Osteoblast (primary cell): ENCODE measurements around the gene BCL11B. TPM values are rescaled to one million over a fixed set of nuclear protein-coding genes. Genes with fewer than 3 reads are reported as not detected.

Experiments used
- DNase-seq: peaks from one replicate; pipeline ENCODE4 v3.0.0; 2011; ENCODE audit warnings: low spot score, mixed read lengths; ENCODE audit not compliant: insufficient read length; ENCODE audit errors: missing footprints
- H2AFZ ChIP-seq: 2 replicates; pipeline ENCODE4 v1.6.0; 2011; ENCODE audit warnings: mild to moderate bottlenecking, low read length
- H3K27ac ChIP-seq: 2 replicates; pipeline ENCODE4 v1.5.1; 2011; ENCODE audit warnings: mild to moderate bottlenecking, low read depth, low read length, moderate library complexity
- H3K27me3 ChIP-seq: 2 replicates; pipeline ENCODE4 v1.6.0; 2012; ENCODE audit warnings: mild to moderate bottlenecking, control low read depth, inconsistent platforms, low read length, moderate library complexity; ENCODE audit not compliant: insufficient read depth
- H3K36me3 ChIP-seq: 2 replicates; pipeline ENCODE4 v1.5.1; 2011; ENCODE audit warnings: mild to moderate bottlenecking, low read length, control low read depth, moderate library complexity; ENCODE audit not compliant: insufficient read depth
- H3K4me1 ChIP-seq: 2 replicates; pipeline ENCODE4 v1.5.1; 2011; ENCODE audit warnings: mild to moderate bottlenecking, low read length, control low read depth, moderate library complexity; ENCODE audit not compliant: insufficient read depth
- H3K4me2 ChIP-seq: 2 replicates; pipeline ENCODE4 v1.6.0; 2011; ENCODE audit warnings: mild to moderate bottlenecking, low read length; ENCODE audit not compliant: insufficient read depth
- H3K4me3 ChIP-seq: fragments of 200-600 bp; sonication (generic); 3 replicates; pipeline ENCODE4 v1.5.1; 2012; ENCODE audit warnings: mild to moderate bottlenecking, low read length, inconsistent platforms; ENCODE audit not compliant: insufficient read depth
- H3K79me2 ChIP-seq: 2 replicates; pipeline ENCODE4 v1.6.0; 2012; ENCODE audit warnings: mild to moderate bottlenecking, low read length, control low read depth, inconsistent platforms; ENCODE audit not compliant: insufficient read depth
- H3K9me3 ChIP-seq: 2 replicates; pipeline ENCODE4 v1.5.1; 2011; ENCODE audit warnings: low read depth, low read length, control low read depth
- H4K20me1 ChIP-seq: 2 replicates; pipeline ENCODE4 v1.6.0; 2012; ENCODE audit warnings: mild to moderate bottlenecking, low read length, control low read depth; ENCODE audit not compliant: insufficient read depth
- total RNA-seq: library from RNA; depleted of rRNA; stranded (reverse); fragments of >200 nt; gene quantifications from 2 replicates; pipeline ENCODE4 v1.2.3, GENCODE V29; 2012
- TF ChIP-seq, protein P1 (sequence below): IDR thresholded peaks from 2 replicates; pipeline ENCODE4 v1.5.1; 2011; ENCODE audit warnings: mild to moderate bottlenecking, low read depth, low read length, moderate library complexity; ENCODE audit errors: extremely low read depth

BCL11B gene
- total RNA-seq, 1 donor: 0.36 TPM

DNA sequence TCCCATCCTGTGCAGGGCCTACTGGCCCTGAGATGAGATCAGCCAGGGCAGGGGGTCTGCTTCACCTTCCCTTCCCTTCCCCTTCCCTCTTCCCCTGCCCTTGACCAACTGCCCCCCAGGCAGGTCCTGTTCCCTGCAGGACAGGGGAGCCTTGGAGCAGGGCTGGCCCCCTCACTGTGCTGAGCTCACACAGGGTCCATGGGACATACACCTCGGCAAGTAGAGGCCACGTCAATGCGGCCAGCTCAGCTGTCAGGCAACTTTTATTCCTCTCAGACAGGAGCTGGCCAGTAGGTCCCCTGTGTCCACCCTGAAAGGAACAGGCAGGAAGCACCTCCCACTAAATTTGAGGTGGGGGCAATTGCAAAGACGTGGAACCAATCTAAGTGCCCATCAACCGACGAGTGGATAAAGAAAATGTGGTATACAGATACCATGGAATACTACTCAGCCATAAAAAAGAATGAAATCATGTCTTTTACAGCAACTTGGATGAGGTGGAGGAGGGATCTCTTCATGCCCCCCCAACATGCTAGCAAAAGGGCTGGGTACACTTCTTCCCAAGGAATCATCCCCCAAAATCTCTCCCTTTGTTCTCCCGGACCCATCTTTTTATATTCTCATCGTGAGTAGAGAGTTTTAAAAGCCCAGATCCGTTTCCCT lies 148.7 kb downstream of the BCL11B start:
- no peaks in the 10 kb centered on the region for H4K20me1 ChIP-seq
- H3K27ac ChIP-seq: no peak overlapping the region
- no peaks in the 10 kb centered on the region for H3K79me2 ChIP-seq
- no peaks in the 10 kb centered on the region for H3K36me3 ChIP-seq
- no peaks in the 10 kb centered on the region for H3K27me3 ChIP-seq
- no peak overlapping the region for H3K4me2 ChIP-seq
- H2AFZ ChIP-seq: no peak overlapping the region
- H3K4me1 ChIP-seq: no peaks in the 10 kb centered on the region
- DNase-seq: no peak
- no peak overlapping the region for H3K4me3 ChIP-seq
- H3K9me3 ChIP-seq: no peaks in the 10 kb centered on the region
- TF ChIP-seq, protein P1, sequence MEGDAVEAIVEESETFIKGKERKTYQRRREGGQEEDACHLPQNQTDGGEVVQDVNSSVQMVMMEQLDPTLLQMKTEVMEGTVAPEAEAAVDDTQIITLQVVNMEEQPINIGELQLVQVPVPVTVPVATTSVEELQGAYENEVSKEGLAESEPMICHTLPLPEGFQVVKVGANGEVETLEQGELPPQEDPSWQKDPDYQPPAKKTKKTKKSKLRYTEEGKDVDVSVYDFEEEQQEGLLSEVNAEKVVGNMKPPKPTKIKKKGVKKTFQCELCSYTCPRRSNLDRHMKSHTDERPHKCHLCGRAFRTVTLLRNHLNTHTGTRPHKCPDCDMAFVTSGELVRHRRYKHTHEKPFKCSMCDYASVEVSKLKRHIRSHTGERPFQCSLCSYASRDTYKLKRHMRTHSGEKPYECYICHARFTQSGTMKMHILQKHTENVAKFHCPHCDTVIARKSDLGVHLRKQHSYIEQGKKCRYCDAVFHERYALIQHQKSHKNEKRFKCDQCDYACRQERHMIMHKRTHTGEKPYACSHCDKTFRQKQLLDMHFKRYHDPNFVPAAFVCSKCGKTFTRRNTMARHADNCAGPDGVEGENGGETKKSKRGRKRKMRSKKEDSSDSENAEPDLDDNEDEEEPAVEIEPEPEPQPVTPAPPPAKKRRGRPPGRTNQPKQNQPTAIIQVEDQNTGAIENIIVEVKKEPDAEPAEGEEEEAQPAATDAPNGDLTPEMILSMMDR: no peak

DNA sequence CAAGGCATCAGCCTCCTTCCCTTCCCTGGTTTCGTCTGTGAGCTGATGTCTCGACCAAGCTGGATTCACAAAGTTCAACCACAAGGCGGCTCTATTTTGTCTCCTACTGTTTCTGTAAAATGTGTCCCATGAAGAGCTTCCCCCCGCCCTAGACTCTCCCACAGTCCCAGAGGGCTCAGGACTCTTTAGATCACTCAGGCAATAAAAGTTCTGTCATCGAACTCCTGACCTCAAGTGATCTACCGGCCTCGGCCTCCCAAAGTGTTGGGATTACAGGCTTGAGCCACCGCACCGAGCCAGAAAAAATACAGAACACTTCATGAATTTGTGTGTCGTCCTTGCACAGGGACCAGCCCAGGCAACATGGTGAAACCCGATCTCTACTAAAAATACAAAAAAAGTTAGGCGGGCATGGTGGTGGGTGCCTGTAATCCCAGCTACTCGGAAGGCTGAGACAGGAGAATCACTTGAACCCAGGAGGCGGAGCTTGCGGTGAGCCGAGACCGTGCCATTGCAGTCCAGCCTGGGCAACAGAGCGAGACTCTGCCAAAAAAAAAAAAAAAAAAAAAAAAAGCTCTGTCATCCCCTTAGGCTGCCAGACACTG lies 149.4 kb downstream of the BCL11B start:
- no peaks in the 10 kb centered on the region for H3K9me3 ChIP-seq
- no peak for DNase-seq
- H2AFZ ChIP-seq: no peak overlapping the region
- H3K4me1 ChIP-seq: no peaks in the 10 kb centered on the region
- H3K27me3 ChIP-seq: no peaks in the 10 kb centered on the region
- H4K20me1 ChIP-seq: no peaks in the 10 kb centered on the region
- no peak overlapping the region for H3K27ac ChIP-seq
- H3K36me3 ChIP-seq: no peaks in the 10 kb centered on the region
- H3K4me3 ChIP-seq: no peak overlapping the region
- H3K79me2 ChIP-seq: no peaks in the 10 kb centered on the region
- TF ChIP-seq, protein P1: no peak
- no peak overlapping the region for H3K4me2 ChIP-seq

DNA sequence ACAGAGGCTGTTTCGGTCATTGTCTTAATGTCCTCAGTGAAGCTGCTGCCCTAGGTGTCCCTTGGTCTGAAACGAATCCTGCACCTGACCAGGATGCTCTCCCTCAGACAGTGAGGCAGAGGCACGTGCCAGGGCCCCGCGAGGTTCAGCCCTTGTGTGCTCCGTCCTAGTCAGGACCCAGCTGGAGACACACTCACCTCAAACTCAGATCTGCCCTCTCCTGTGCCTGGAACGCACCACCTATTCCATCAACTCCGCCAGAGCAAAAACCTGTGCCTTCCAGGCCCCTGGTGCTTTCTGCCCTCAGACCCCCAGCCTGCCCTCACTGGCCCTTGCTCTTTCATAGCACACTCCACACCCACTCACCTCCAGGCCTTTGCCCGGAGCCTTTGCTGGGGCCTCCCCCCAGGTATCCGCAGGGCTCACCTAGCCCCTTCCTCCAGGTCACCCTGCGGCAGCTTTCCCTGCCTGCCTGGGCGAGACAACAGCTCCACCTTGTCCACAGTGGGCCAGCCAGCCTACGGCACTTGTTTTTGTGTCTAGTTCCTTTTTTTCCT lies 150.6 kb downstream of the BCL11B start:
- H3K9me3 ChIP-seq: no peaks in the 10 kb centered on the region
- H3K4me3 ChIP-seq: no peak overlapping the region
- no peaks in the 10 kb centered on the region for H3K79me2 ChIP-seq
- no peaks in the 10 kb centered on the region for H4K20me1 ChIP-seq
- no peak overlapping the region for H3K27ac ChIP-seq
- H3K4me2 ChIP-seq: no peak overlapping the region
- no peak overlapping the region for H2AFZ ChIP-seq
- TF ChIP-seq, protein P1: no peak
- no peaks in the 10 kb centered on the region for H3K36me3 ChIP-seq
- no peaks in the 10 kb centered on the region for H3K4me1 ChIP-seq
- H3K27me3 ChIP-seq: no peaks in the 10 kb centered on the region
- no peak for DNase-seq
